ENCODE measurements around the gene FXYD4. TPM values are rescaled to one million over a fixed set of nuclear protein-coding genes. Genes with fewer than 3 reads are reported as not detected.

Gene FXYD4
- polyA plus RNA-seq, 1 of the 3 experiments (the other 2 are of a cell fraction) = not detected

- WGBS (ENCODE audit: low lambda C conversion rate) = 64% methylated on average over 7 of the region's 7 CpGs
These were observed 30.0 kb upstream of the FXYD4 start for GRCh38 chr10:43341450-43341849.

DNA sequence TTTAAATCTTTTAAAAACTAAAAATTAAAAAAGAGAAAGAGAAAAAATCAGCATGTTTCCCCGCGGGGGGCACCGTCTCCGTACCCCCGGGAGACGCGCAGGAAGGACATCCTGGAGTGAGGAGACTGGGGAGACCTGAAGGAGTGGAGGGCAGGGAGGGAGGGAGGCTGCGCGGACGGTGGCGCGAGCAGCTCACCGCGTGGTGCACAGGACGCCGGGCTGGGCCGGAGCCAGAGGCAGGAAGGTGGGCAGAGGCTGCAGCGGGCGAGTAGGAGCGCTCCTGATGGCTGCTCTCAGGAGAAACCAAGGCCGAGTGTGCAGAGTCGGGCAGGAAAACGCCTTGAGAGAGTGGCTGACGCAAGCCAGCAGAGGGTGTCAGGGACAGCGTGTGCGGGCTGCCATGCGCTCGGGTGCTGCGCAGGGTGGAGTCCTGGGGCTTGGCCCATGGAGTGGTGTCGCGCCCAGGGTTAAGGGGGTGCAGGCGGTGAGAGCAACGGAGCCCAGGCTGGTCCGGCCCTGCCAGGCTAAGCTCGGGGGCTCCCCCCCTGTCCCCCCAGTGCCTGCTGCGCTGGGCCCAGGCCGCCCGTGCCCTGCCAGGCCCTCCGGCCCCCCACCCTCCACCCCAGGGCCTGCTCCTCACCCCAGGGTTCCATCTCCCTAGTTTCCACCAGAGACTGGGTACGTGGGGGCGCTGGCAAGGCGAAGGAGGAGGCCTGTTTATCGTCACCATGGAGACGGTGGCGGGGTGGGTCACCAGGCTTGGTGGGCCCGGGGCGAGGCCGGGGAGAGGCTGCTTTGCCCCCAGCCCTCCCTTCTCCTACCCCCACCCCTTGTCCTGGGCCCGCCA, 28.9 kb upstream of the FXYD4 start:
- TF ChIP-seq USF2 (IDR thresholded peaks at IDR 0.05; ENCODE audit: borderline replicate concordance, low read depth, low read length) (no peak), FOXM1 (IDR thresholded peaks at IDR 0.05; ENCODE audit: low read depth) (no peak), EZH2phosphoT487 (IDR thresholded peaks at IDR 0.05; ENCODE audit: borderline replicate concordance, low read depth) (no peak), CHD2 (IDR thresholded peaks at IDR 0.05; ENCODE audit: low read length, partially characterized antibody) (no peak), TAF1 (IDR thresholded peaks at IDR 0.05; ENCODE audit: borderline replicate concordance, low read depth, low read length) (no peak), EP300 (IDR thresholded peaks at IDR 0.05; ENCODE audit: borderline replicate concordance in 1 of 2, low read depth in 1 of 2, low read length in 1 of 2) (no peak), IRF3 (IDR thresholded peaks at IDR 0.05; ENCODE audit: low read depth, low read length) (no peak), TEAD4 (IDR thresholded peaks at IDR 0.05; ENCODE audit: borderline replicate concordance, insufficient read depth) (no peak), USF1 (IDR thresholded peaks at IDR 0.05; ENCODE audit: borderline replicate concordance, low read depth) (no peak), SMC3 (IDR thresholded peaks at IDR 0.05; ENCODE audit: low read depth, low read length) (no peak), MEF2A (IDR thresholded peaks at IDR 0.05; ENCODE audit: borderline replicate concordance, low read depth) (no peak), SIN3A (IDR thresholded peaks at IDR 0.05; ENCODE audit: borderline replicate concordance, low read depth, low read length) (no peak), FOXJ3 (CRISPR knock-in tag; IDR thresholded peaks at IDR 0.05) (no peak), JUND (IDR thresholded peaks at IDR 0.05) (no peak)
- TF ChIP-seq, protein P1, sequence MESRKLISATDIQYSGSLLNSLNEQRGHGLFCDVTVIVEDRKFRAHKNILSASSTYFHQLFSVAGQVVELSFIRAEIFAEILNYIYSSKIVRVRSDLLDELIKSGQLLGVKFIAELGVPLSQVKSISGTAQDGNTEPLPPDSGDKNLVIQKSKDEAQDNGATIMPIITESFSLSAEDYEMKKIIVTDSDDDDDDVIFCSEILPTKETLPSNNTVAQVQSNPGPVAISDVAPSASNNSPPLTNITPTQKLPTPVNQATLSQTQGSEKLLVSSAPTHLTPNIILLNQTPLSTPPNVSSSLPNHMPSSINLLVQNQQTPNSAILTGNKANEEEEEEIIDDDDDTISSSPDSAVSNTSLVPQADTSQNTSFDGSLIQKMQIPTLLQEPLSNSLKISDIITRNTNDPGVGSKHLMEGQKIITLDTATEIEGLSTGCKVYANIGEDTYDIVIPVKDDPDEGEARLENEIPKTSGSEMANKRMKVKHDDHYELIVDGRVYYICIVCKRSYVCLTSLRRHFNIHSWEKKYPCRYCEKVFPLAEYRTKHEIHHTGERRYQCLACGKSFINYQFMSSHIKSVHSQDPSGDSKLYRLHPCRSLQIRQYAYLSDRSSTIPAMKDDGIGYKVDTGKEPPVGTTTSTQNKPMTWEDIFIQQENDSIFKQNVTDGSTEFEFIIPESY (IDR thresholded peaks at IDR 0.05; ENCODE audit: borderline replicate concordance, low read depth) = no peak
- ChIA-PET CTCF (no interaction called here), POLR2A (no interaction called here)
- Histone ChIP-seq H3K9me2 (no peaks in the 10 kb centered on the region), H3K4me2 (no peak overlapping the region), H3K9me3 (no peaks in the 10 kb centered on the region), H3K79me2 (ENCODE audit: insufficient read depth) (no peaks in the 10 kb centered on the region), H3K36me3 (replicated peaks in 1 of 2; ENCODE audit: control insufficient read depth in 1 of 2, insufficient read depth in 2 of 2, low read length in 1 of 2) (no peaks in the 10 kb centered on the region), H3K4me1 (ENCODE audit: control insufficient read depth in 1 of 2, insufficient read depth in 2 of 2, low read depth in 1 of 2, low read length in 1 of 2) (no peaks in the 10 kb centered on the region), H4K20me1 (ENCODE audit: insufficient read depth) (no peaks in the 10 kb centered on the region), H2AFZ (ENCODE audit: low read depth) (no peak overlapping the region), H3F3A (replicated peaks; ENCODE audit: insufficient read depth) (no peaks in the 10 kb centered on the region), H3K27me3 (ENCODE audit: insufficient read depth) (no peaks in the 10 kb centered on the region), H3K9ac (no peak overlapping the region), H3K27ac (ENCODE audit: low read depth in 2 of 2, low read length in 1 of 2) (no peak overlapping the region), H3K4me3 (ENCODE audit: low read depth in 2 of 2, low read length in 1 of 2) (no peak overlapping the region)
- WGBS (ENCODE audit: low lambda C conversion rate) = 83% methylated on average over 34 of the region's 49 CpGs
- no peak for DNase-seq

More at GRCh38 chr10:43341450-43341849, 30.0 kb upstream of the FXYD4 start:
- no peak overlapping the region for H3K9ac ChIP-seq
- H3K27me3 ChIP-seq (ENCODE audit: insufficient read depth) = no peaks in the 10 kb centered on the region
- no peaks in the 10 kb centered on the region for H3K4me1 ChIP-seq (ENCODE audit: control insufficient read depth in 1 of 2, insufficient read depth in 2 of 2, low read depth in 1 of 2, low read length in 1 of 2)
- no peaks in the 10 kb centered on the region for H3K9me2 ChIP-seq
- no peaks in the 10 kb centered on the region for H3F3A ChIP-seq (replicated peaks; ENCODE audit: insufficient read depth)
- no peak overlapping the region for H3K4me3 ChIP-seq (ENCODE audit: low read depth in 2 of 2, low read length in 1 of 2)
- POLR2A ChIA-PET = no interaction called here
- no peak for TF ChIP-seq CHD2 (IDR thresholded peaks at IDR 0.05; ENCODE audit: low read length, partially characterized antibody)
- TF ChIP-seq RCOR1 (IDR thresholded peaks at IDR 0.05; ENCODE audit: low read length) = no peak
- TF ChIP-seq NRF1 (IDR thresholded peaks at IDR 0.05; ENCODE audit: low read depth, low read length) = no peak
- TF ChIP-seq, protein P2, sequence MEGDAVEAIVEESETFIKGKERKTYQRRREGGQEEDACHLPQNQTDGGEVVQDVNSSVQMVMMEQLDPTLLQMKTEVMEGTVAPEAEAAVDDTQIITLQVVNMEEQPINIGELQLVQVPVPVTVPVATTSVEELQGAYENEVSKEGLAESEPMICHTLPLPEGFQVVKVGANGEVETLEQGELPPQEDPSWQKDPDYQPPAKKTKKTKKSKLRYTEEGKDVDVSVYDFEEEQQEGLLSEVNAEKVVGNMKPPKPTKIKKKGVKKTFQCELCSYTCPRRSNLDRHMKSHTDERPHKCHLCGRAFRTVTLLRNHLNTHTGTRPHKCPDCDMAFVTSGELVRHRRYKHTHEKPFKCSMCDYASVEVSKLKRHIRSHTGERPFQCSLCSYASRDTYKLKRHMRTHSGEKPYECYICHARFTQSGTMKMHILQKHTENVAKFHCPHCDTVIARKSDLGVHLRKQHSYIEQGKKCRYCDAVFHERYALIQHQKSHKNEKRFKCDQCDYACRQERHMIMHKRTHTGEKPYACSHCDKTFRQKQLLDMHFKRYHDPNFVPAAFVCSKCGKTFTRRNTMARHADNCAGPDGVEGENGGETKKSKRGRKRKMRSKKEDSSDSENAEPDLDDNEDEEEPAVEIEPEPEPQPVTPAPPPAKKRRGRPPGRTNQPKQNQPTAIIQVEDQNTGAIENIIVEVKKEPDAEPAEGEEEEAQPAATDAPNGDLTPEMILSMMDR (IDR thresholded peaks at IDR 0.05) = no peak
- TF ChIP-seq EZH2phosphoT487 (IDR thresholded peaks at IDR 0.05; ENCODE audit: borderline replicate concordance, low read depth) = no peak
- no peak for TF ChIP-seq FOXM1 (IDR thresholded peaks at IDR 0.05; ENCODE audit: low read depth)
- DNase-seq = no peak
- H3K27ac ChIP-seq (ENCODE audit: low read depth in 2 of 2, low read length in 1 of 2) = no peak overlapping the region
- no peak overlapping the region for H3K4me2 ChIP-seq
- no peaks in the 10 kb centered on the region for H3K79me2 ChIP-seq (ENCODE audit: insufficient read depth)
- H2AFZ ChIP-seq (ENCODE audit: low read depth) = no peak overlapping the region
- no peaks in the 10 kb centered on the region for H3K36me3 ChIP-seq (replicated peaks in 1 of 2; ENCODE audit: control insufficient read depth in 1 of 2, insufficient read depth in 2 of 2, low read length in 1 of 2)
- CTCF ChIA-PET = no interaction called here
- no peaks in the 10 kb centered on the region for H3K9me3 ChIP-seq
- no peaks in the 10 kb centered on the region for H4K20me1 ChIP-seq (ENCODE audit: insufficient read depth)
